Spleen (tissue), 7 donors: ENCODE measurements around the gene PON1.

Experiments used
- POLR2A ChIP-seq, 3 donors: fragments of 450-650 bp; IDR thresholded peaks; one replicate each; pipeline ENCODE4 v1.5.1; 2017; ENCODE audit warnings: antibody characterized with exemption in 3 of 3, mild to moderate bottlenecking in 1 of 3
- POLR2AphosphoS5 ChIP-seq, 3 donors: sonication (generic); formaldehyde crosslinking; IDR thresholded peaks; one replicate each; pipeline ENCODE4 v1.5.1; 2017; ENCODE audit warnings: antibody characterized with exemption in 3 of 3
- TF ChIP-seq, protein P1 (sequence below), 11 experiments: fragments of 200-600 bp in 7 of 11; fragments of 450-650 bp in 4 of 11; sonication (generic) in 4 of 11; IDR thresholded peaks in 8 of 11; conservative IDR thresholded peaks in 3 of 11; 1 replicate in 7 of 11; 2 replicates in 4 of 11; pipeline versions ENCODE4 v1.4.0 to v1.8.0; 2016 to 2021; ENCODE audit warnings: antibody characterized with exemption in 11 of 11, inconsistent platforms in 4 of 11, mild to moderate bottlenecking in 1 of 11
- donor health status: DM: no; HTN: no; CAD: no; lungs with moderate emphysema.
- donor health status: DM: no; HTN: no; CAD: no.
- donor health status: DM: no; HTN: no; CAD: no.

DNA sequence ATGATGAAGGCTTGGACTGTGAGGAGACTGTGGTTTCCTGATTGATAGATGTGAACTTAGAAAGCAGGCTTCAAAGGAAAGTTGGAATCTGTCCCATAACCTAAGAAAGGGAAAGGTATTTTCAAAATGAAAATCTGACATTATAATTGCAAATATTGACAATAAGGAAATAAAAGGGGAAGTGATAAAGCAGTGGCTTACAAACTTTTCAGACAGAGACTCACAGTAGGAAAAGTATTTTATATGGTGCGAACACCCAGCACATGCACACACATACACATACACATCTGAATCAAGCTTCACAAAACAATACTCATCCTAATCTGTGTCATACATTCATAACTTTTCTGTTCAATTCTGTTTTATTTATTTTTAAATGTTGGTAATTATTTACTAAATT is 4.8 kb downstream of the PON1 start:
- TF ChIP-seq POLR2A (IDR thresholded peaks at IDR 0.05), result no peak
- TF ChIP-seq, protein P1, sequence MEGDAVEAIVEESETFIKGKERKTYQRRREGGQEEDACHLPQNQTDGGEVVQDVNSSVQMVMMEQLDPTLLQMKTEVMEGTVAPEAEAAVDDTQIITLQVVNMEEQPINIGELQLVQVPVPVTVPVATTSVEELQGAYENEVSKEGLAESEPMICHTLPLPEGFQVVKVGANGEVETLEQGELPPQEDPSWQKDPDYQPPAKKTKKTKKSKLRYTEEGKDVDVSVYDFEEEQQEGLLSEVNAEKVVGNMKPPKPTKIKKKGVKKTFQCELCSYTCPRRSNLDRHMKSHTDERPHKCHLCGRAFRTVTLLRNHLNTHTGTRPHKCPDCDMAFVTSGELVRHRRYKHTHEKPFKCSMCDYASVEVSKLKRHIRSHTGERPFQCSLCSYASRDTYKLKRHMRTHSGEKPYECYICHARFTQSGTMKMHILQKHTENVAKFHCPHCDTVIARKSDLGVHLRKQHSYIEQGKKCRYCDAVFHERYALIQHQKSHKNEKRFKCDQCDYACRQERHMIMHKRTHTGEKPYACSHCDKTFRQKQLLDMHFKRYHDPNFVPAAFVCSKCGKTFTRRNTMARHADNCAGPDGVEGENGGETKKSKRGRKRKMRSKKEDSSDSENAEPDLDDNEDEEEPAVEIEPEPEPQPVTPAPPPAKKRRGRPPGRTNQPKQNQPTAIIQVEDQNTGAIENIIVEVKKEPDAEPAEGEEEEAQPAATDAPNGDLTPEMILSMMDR (IDR thresholded peaks at IDR 0.05 in 8 of 11, conservative IDR thresholded peaks at IDR 0.05 in 3 of 11), result no peak
- no peak for TF ChIP-seq POLR2AphosphoS5 (IDR thresholded peaks at IDR 0.05)
